Keratinocyte (primary cell): ENCODE results near the gene CACNG5. TPM values are rescaled to one million over a fixed set of nuclear protein-coding genes. Genes with fewer than 3 reads are reported as not detected.

Experiments used
- DNase-seq: peaks from one replicate; pipeline ENCODE4 v3.0.0-alpha.2; 2011; ENCODE audit warnings: low read depth, missing footprints, low spot score
- FAIRE-seq: peaks from 2 replicates; lab custom pipeline; 2011; peaks lifted over from hg19 to GRCh38; lab: Jason Lieb, UNC
- H2AFZ ChIP-seq: 2 replicates; pipeline ENCODE4 v1.6.0; 2012; ENCODE audit warnings: low read length, control low read depth, inconsistent platforms; ENCODE audit not compliant: control insufficient read depth
- H3K27ac ChIP-seq: 2 replicates; pipeline ENCODE4 v1.5.1; 2011; ENCODE audit warnings: low read length; ENCODE audit not compliant: control insufficient read depth, insufficient read depth
- H3K27me3 ChIP-seq: 3 replicates; pipeline ENCODE4 v1.6.0; 2011; ENCODE audit warnings: low read length; ENCODE audit not compliant: control insufficient read depth, insufficient read depth; ENCODE audit errors: extremely low read depth
- H3K36me3 ChIP-seq, 2 experiments: 2 replicates in 1 of 2; 3 replicates in 1 of 2; pipeline ENCODE4 v1.5.1; 2011; ENCODE audit warnings: low read length in 2 of 2, mild to moderate bottlenecking in 1 of 2; ENCODE audit not compliant: control insufficient read depth in 2 of 2, insufficient read depth in 2 of 2; ENCODE audit errors: extremely low read depth in 1 of 2
- H3K4me1 ChIP-seq: 3 replicates; pipeline ENCODE4 v1.5.1; 2011; ENCODE audit warnings: low read length; ENCODE audit not compliant: control insufficient read depth, insufficient read depth; ENCODE audit errors: extremely low read depth
- H3K4me2 ChIP-seq: 3 replicates; pipeline ENCODE4 v1.6.0; 2011; ENCODE audit warnings: low read depth, low read length; ENCODE audit not compliant: control insufficient read depth, insufficient read depth; ENCODE audit errors: extremely low read depth
- H3K4me3 ChIP-seq, 3 experiments: fragments of 200-600 bp in 1 of 3; sonication (generic) in 1 of 3; 2 replicates in 2 of 3; 3 replicates in 1 of 3; pipeline ENCODE4 v1.5.1; 2011 to 2016; ENCODE audit warnings: low read length in 3 of 3, mild to moderate bottlenecking in 3 of 3, control low read depth in 2 of 3, inconsistent platforms in 1 of 3, low read depth in 1 of 3, mixed read lengths in 1 of 3, mixed run types in 1 of 3, moderate library complexity in 1 of 3; ENCODE audit not compliant: control insufficient read depth in 2 of 3, insufficient read depth in 2 of 3; ENCODE audit errors: extremely low read depth in 1 of 3
- H3K79me2 ChIP-seq: 2 replicates; pipeline ENCODE4 v1.6.0; 2012; ENCODE audit warnings: low read length; ENCODE audit not compliant: control insufficient read depth, insufficient read depth
- H3K9ac ChIP-seq: 3 replicates; pipeline ENCODE4 v1.6.0; 2011; ENCODE audit warnings: low read length; ENCODE audit not compliant: control insufficient read depth, insufficient read depth; ENCODE audit errors: extremely low read depth
- H3K9me1 ChIP-seq: 3 replicates; pipeline ENCODE4 v1.6.0; 2011; ENCODE audit warnings: low read length; ENCODE audit not compliant: control insufficient read depth, insufficient read depth; ENCODE audit errors: extremely low read depth
- H3K9me3 ChIP-seq: 2 replicates; pipeline ENCODE4 v1.5.1; 2012; ENCODE audit warnings: low read depth, low read length; ENCODE audit not compliant: control insufficient read depth
- H4K20me1 ChIP-seq: 3 replicates; pipeline ENCODE4 v1.6.0; 2011; ENCODE audit warnings: low read length; ENCODE audit not compliant: control insufficient read depth, insufficient read depth; ENCODE audit errors: extremely low read depth
- CTCF ChIP-seq, 3 experiments: IDR thresholded peaks in 1 of 3; conservative IDR thresholded peaks in 1 of 3; optimal IDR thresholded peaks in 1 of 3; 2 replicates in 2 of 3; 3 replicates in 1 of 3; pipeline versions ENCODE3 to v1.5.1; 2011; ENCODE audit warnings: low read length in 3 of 3, mild to moderate bottlenecking in 3 of 3, moderate library complexity in 2 of 3, control low read depth in 1 of 3, inconsistent platforms in 1 of 3; ENCODE audit not compliant: insufficient read depth in 2 of 3; ENCODE audit errors: extremely low read depth in 1 of 3
- EZH2 ChIP-seq: IDR thresholded peaks from one replicate; pipeline ENCODE4 v1.6.1; 2012; ENCODE audit warnings: inconsistent platforms, mild to moderate bottlenecking, low read length, moderate library complexity
- dilution Hi-C: fragments of 300-500 bp; cut with MboI; formaldehyde crosslinking; loops from one replicate; pipeline ENCODE4 v1.7.0; 2020; ENCODE audit warnings: low sequenced_read_pairs; ENCODE audit not compliant: extremely low pct_ligation_motif_present
- polyA plus RNA-seq, 5 experiments: library from polyadenylated mRNA; depleted of rRNA in 3 of 5; stranded (reverse) in 3 of 5; stranded (forward) in 1 of 5; unstranded in 1 of 5; fragments of >200 nt; gene quantifications; 1 replicate in 1 of 5; 2 replicates in 3 of 5; 3 replicates in 1 of 5; pipeline versions ENCODE4 v1.2.1 to v1.2.3, GENCODE V29; 2011 to 2012; ENCODE audit warnings: missing spikeins in 2 of 5, low read depth in 1 of 5, low replicate concordance in 1 of 5

CACNG5 gene
- polyA plus RNA-seq, 1 donor (not counting 4 experiments of a cell fraction or from before 2014, with no cell fraction given): not detected

GRCh38 chr17:66814570-66814969 is 20.3 kb upstream of the CACNG5 start:
- FAIRE-seq: no peak

GRCh38 chr17:66817750-66818149 is 17.2 kb upstream of the CACNG5 start:
- H2AFZ ChIP-seq: no peak overlapping the region
- dilution Hi-C loops: no loop called here

More at GRCh38 chr17:66814570-66814969, 20.3 kb upstream of the CACNG5 start:
- no peak overlapping the region for H3K4me2 ChIP-seq
- no peaks in the 10 kb centered on the region for H3K9me1 ChIP-seq
- TF ChIP-seq EZH2 (no peak), CTCF (optimal IDR thresholded peaks at IDR 0.05 in 1 of 3, IDR thresholded peaks at IDR 0.05 in 1 of 3, conservative IDR thresholded peaks at IDR 0.05 in 1 of 3; ENCODE audit: extremely low read depth in 1 of 3, insufficient read depth in 2 of 3, low read length in 3 of 3) (no peak)
- dilution Hi-C loops: no loop called here
- H3K79me2 ChIP-seq: no peaks in the 10 kb centered on the region
- no peaks in the 10 kb centered on the region for H3K9me3 ChIP-seq
- DNase-seq: no peak
- H3K27me3 ChIP-seq: no peaks in the 10 kb centered on the region
- H3K27ac ChIP-seq: no peak overlapping the region
- no peak overlapping the region for H2AFZ ChIP-seq
- H3K9ac ChIP-seq: no peak overlapping the region
- H4K20me1 ChIP-seq: no peaks in the 10 kb centered on the region
- H3K4me1 ChIP-seq: no peaks in the 10 kb centered on the region
- no peaks in the 10 kb centered on the region for H3K36me3 ChIP-seq
- no peak overlapping the region for H3K4me3 ChIP-seq

More at GRCh38 chr17:66817750-66818149, 17.2 kb upstream of the CACNG5 start:
- Histone ChIP-seq H3K4me3 (no peak overlapping the region), H3K9ac (no peak overlapping the region), H3K9me1 (no peaks in the 10 kb centered on the region), H3K4me1 (no peaks in the 10 kb centered on the region), H3K4me2 (no peak overlapping the region), H3K27ac (no peak overlapping the region), H3K27me3 (peaks cover 2% of the 10 kb centered on the region), H4K20me1 (no peaks in the 10 kb centered on the region), H3K79me2 (no peaks in the 10 kb centered on the region), H3K36me3 (no peaks in the 10 kb centered on the region), H3K9me3 (no peaks in the 10 kb centered on the region)
- FAIRE-seq (no peak), DNase-seq (no peak)
- TF ChIP-seq CTCF (optimal IDR thresholded peaks at IDR 0.05 in 1 of 3, IDR thresholded peaks at IDR 0.05 in 1 of 3, conservative IDR thresholded peaks at IDR 0.05 in 1 of 3; ENCODE audit: extremely low read depth in 1 of 3, insufficient read depth in 2 of 3, low read length in 3 of 3) (no peak), EZH2 (no peak)
